IPS-11a (cell line): ENCODE data around the gene ATIC.
"Not testable (repeated sequence)": the region's sequence is repeated elsewhere in the genome, so short reads cannot be mapped to it uniquely, and the experiment has no call there.

Experiments used
- H3K4me3 ChIP-seq: one replicate; pipeline ENCODE4 v1.5.1; 2013; ENCODE audit warnings: low read depth, low read length, control low read depth

Gene ATIC

GRCh38 chr2:215360059-215360458 lies 48.2 kb downstream of the ATIC start:
- not testable (repeated sequence) for H3K4me3 ChIP-seq

GRCh38 chr2:215360596-215360995 lies 48.7 kb downstream of the ATIC start:
- no peak overlapping the region for H3K4me3 ChIP-seq

GRCh38 chr2:215361211-215361875 lies 49.5 kb downstream of the ATIC start:
- no peak overlapping the region for H3K4me3 ChIP-seq

- no peak overlapping the region for H3K4me3 ChIP-seq
These were observed 50.2 kb downstream of the ATIC start for GRCh38 chr2:215361876-215362561.

- H3K4me3 ChIP-seq: no peak overlapping the region
These were observed 50.7 kb downstream of the ATIC start for GRCh38 chr2:215362562-215362904.

GRCh38 chr2:215363039-215363438 lies 51.2 kb downstream of the ATIC start:
- H3K4me3 ChIP-seq: no peak overlapping the region

- no peak overlapping the region for H3K4me3 ChIP-seq
These were observed 51.8 kb downstream of the ATIC start for GRCh38 chr2:215363461-215364156.

GRCh38 chr2:215364157-215365155 lies 52.6 kb downstream of the ATIC start:
- H3K4me3 ChIP-seq: no peak overlapping the region

GRCh38 chr2:215365184-215365658 lies 53.4 kb downstream of the ATIC start:
- H3K4me3 ChIP-seq: no peak overlapping the region

GRCh38 chr2:215366440-215367032 lies 54.7 kb downstream of the ATIC start:
- H3K4me3 ChIP-seq: no peak overlapping the region

- H3K4me3 ChIP-seq: no peak overlapping the region
These were observed 56.0 kb downstream of the ATIC start for GRCh38 chr2:215367662-215368492.

GRCh38 chr2:215368493-215368809 lies 56.6 kb downstream of the ATIC start:
- H3K4me3 ChIP-seq: no peak overlapping the region

GRCh38 chr2:215369181-215369760 lies 57.4 kb downstream of the ATIC start:
- H3K4me3 ChIP-seq: no peak overlapping the region

- no peak overlapping the region for H3K4me3 ChIP-seq
These were observed 58.5 kb downstream of the ATIC start for GRCh38 chr2:215370112-215370965.

GRCh38 chr2:215371915-215372897 lies 60.3 kb downstream of the ATIC start:
- no peak overlapping the region for H3K4me3 ChIP-seq

GRCh38 chr2:215372968-215373649 lies 61.2 kb downstream of the ATIC start:
- no peak overlapping the region for H3K4me3 ChIP-seq

- H3K4me3 ChIP-seq: no peak overlapping the region
These were observed 62.1 kb downstream of the ATIC start for GRCh38 chr2:215374002-215374401.
